ENCODE measurements around the gene A3GALT2.

DNA sequence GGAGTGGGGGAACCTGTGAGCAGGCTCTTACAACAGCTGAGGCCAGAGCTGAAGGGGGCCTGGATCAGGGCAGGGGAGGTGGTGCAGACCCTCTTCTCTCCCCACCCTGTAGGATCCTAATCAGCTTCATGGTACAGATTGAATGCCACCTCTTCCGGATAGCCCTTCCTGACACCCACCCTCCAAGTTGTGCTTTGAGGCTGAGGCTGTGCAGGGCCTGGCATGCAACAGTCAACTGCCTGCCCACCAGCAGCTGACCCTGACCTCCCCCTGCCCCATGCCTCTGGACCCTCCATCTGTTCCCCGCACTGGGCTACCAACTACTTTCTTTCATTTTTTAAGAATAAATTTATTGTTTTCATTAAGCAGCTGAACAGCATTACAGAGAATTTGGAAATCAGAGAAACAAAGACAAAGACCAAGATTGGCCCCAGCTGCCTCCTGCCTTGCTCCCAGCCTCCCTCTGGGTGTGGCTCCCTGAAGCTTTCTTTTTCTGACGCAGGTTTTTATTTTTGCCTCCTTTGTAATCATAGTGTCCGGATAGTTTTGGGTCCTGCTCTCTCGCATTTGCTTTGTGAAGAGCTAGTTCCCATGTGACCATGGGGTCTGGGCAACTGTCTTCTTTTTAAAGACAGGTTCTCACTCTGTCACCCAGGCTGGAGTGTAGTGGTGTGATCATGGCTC, 51.8 kb downstream of the A3GALT2 start:
- TF ChIP-seq BHLHE40 (IDR thresholded peaks at IDR 0.05; ENCODE audit: borderline replicate concordance) (no peak), SUZ12 (IDR thresholded peaks at IDR 0.05) (no peak), CTBP1 (IDR thresholded peaks at IDR 0.05; ENCODE audit: borderline replicate concordance) (no peak), ARNT (IDR thresholded peaks at IDR 0.05) (no peak), FOXK2 (IDR thresholded peaks at IDR 0.05) (no peak), ELF4 (IDR thresholded peaks at IDR 0.05) (no peak), FOXM1 (IDR thresholded peaks at IDR 0.05; ENCODE audit: borderline replicate concordance) (no peak), TARDBP (IDR thresholded peaks at IDR 0.05) (no peak), FOXA1 (IDR thresholded peaks at IDR 0.05) (no peak)
- TF ChIP-seq, protein P1, sequence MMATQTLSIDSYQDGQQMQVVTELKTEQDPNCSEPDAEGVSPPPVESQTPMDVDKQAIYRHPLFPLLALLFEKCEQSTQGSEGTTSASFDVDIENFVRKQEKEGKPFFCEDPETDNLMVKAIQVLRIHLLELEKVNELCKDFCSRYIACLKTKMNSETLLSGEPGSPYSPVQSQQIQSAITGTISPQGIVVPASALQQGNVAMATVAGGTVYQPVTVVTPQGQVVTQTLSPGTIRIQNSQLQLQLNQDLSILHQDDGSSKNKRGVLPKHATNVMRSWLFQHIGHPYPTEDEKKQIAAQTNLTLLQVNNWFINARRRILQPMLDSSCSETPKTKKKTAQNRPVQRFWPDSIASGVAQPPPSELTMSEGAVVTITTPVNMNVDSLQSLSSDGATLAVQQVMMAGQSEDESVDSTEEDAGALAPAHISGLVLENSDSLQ (IDR thresholded peaks at IDR 0.05) = no peak

Measured in HEK293T (cell line).